Measurements from ENCODE around the gene MARCKSL1. TPM values are rescaled to one million over a fixed set of nuclear protein-coding genes. Genes with fewer than 3 reads are reported as not detected.

Gene MARCKSL1
- total and polyA plus RNA-seq, 2 of the 13 experiments (the other 11 are each of a cell fraction or from before 2014, with no cell fraction given): 81.9 to 155 TPM

DNA sequence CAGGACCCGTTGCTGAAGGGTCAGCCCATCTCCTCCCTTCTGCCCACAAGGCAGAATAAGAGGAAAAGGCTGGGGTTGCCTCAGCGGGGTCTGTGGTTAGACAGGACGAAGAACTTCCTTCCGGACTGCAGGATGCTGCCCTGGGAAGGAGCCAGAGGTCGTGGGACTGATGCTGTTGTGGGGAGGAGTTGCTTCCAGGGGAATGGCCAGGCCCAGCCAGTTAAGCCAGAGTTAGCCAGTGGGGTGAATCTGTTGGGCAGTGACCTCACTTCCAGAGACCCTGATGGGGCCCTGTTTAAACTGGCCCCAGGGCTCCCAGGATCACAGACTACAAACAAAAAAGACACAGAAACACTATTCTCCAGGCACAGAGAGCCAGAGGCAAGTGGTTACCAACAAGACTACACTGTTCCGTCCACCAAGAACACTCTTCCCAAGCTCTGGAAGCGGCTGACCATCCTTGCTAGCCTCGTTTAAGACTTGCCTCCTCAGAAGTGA, 13.2 kb upstream of the MARCKSL1 start (continued):
- no peak for TF ChIP-seq ZNF251 (CRISPR knock-in tag; IDR thresholded peaks at IDR 0.05)
- TF ChIP-seq RXRA (CRISPR knock-in tag; IDR thresholded peaks at IDR 0.05): peak; percentile 16; the same call in 1 of the 2 replicates
- peak; percentile 45; the same call in 1 of the 2 replicates for TF ChIP-seq ZFY (CRISPR knock-in tag; IDR thresholded peaks at IDR 0.05)
- TF ChIP-seq HDAC2 (CRISPR knock-in tag; IDR thresholded peaks at IDR 0.05): peak; percentile 45; the same call in 1 of the 2 replicates
- peak; percentile 67; the same call in 1 of the 2 replicates for TF ChIP-seq ETV5 (CRISPR knock-in tag; IDR thresholded peaks at IDR 0.05; ENCODE audit: borderline replicate concordance)
- TF ChIP-seq, protein P1, sequence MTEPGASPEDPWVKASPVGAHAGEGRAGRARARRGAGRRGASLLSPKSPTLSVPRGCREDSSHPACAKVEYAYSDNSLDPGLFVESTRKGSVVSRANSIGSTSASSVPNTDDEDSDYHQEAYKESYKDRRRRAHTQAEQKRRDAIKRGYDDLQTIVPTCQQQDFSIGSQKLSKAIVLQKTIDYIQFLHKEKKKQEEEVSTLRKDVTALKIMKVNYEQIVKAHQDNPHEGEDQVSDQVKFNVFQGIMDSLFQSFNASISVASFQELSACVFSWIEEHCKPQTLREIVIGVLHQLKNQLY (CRISPR knock-in tag; IDR thresholded peaks at IDR 0.05): no peak
- peak; percentile 86 for TF ChIP-seq ZNF121 (CRISPR knock-in tag; IDR thresholded peaks at IDR 0.05)
- TF ChIP-seq, protein P2, sequence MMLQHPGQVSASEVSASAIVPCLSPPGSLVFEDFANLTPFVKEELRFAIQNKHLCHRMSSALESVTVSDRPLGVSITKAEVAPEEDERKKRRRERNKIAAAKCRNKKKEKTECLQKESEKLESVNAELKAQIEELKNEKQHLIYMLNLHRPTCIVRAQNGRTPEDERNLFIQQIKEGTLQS (CRISPR knock-in tag; IDR thresholded peaks at IDR 0.05): peak; percentile 30; the same call in 1 of the 2 replicates
- TF ChIP-seq IKZF1 (IDR thresholded peaks at IDR 0.05): no peak
- TF ChIP-seq ZBTB38 (CRISPR knock-in tag; IDR thresholded peaks at IDR 0.05): peak; percentile 49; the same call in 1 of the 2 replicates
- TF ChIP-seq, protein P3, sequence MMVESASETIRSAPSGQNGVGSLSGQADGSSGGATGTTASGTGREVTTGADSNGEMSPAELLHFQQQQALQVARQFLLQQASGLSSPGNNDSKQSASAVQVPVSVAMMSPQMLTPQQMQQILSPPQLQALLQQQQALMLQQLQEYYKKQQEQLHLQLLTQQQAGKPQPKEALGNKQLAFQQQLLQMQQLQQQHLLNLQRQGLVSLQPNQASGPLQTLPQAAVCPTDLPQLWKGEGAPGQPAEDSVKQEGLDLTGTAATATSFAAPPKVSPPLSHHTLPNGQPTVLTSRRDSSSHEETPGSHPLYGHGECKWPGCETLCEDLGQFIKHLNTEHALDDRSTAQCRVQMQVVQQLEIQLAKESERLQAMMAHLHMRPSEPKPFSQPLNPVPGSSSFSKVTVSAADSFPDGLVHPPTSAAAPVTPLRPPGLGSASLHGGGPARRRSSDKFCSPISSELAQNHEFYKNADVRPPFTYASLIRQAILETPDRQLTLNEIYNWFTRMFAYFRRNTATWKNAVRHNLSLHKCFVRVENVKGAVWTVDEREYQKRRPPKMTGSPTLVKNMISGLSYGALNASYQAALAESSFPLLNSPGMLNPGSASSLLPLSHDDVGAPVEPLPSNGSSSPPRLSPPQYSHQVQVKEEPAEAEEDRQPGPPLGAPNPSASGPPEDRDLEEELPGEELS (CRISPR knock-in tag; IDR thresholded peaks at IDR 0.05): no peak
- TF ChIP-seq SETDB1 (CRISPR knock-in tag; IDR thresholded peaks at IDR 0.05; ENCODE audit: borderline replicate concordance): no peak
- no peak for TF ChIP-seq ISL2 (CRISPR knock-in tag; IDR thresholded peaks at IDR 0.05)
- peak; percentile 90 for TF ChIP-seq ZMYM3 (CRISPR knock-in tag; IDR thresholded peaks at IDR 0.05)
- TF ChIP-seq SOX13 (IDR thresholded peaks at IDR 0.05): no peak
- TF ChIP-seq SOX13 (CRISPR knock-in tag; conservative IDR thresholded peaks at IDR 0.05 in 1 of 2, IDR thresholded peaks at IDR 0.05 in 1 of 2): peak in 1 of 2 experiments; percentile 7; a peak in 1 of 4 replicates
- no peak for TF ChIP-seq SIN3A (IDR thresholded peaks at IDR 0.05; ENCODE audit: borderline replicate concordance, low read depth, low read length)
- TF ChIP-seq, protein P4, sequence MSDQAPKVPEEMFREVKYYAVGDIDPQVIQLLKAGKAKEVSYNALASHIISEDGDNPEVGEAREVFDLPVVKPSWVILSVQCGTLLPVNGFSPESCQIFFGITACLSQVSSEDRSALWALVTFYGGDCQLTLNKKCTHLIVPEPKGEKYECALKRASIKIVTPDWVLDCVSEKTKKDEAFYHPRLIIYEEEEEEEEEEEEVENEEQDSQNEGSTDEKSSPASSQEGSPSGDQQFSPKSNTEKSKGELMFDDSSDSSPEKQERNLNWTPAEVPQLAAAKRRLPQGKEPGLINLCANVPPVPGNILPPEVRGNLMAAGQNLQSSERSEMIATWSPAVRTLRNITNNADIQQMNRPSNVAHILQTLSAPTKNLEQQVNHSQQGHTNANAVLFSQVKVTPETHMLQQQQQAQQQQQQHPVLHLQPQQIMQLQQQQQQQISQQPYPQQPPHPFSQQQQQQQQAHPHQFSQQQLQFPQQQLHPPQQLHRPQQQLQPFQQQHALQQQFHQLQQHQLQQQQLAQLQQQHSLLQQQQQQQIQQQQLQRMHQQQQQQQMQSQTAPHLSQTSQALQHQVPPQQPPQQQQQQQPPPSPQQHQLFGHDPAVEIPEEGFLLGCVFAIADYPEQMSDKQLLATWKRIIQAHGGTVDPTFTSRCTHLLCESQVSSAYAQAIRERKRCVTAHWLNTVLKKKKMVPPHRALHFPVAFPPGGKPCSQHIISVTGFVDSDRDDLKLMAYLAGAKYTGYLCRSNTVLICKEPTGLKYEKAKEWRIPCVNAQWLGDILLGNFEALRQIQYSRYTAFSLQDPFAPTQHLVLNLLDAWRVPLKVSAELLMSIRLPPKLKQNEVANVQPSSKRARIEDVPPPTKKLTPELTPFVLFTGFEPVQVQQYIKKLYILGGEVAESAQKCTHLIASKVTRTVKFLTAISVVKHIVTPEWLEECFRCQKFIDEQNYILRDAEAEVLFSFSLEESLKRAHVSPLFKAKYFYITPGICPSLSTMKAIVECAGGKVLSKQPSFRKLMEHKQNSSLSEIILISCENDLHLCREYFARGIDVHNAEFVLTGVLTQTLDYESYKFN (CRISPR knock-in tag; conservative IDR thresholded peaks at IDR 0.05): peak; percentile 63
- peak; percentile 51; the same call in 1 of the 2 replicates for TF ChIP-seq MYC (CRISPR knock-in tag; IDR thresholded peaks at IDR 0.05; ENCODE audit: borderline replicate concordance)
- TF ChIP-seq SPEN (CRISPR knock-in tag; IDR thresholded peaks at IDR 0.05; ENCODE audit: low read depth): 0 out of 2 replicates have a peak, but pooled peaks have one; percentile 18
- 0 out of 2 replicates have a peak, but pooled peaks have one; percentile 21 for TF ChIP-seq KDM2A (CRISPR knock-in tag; IDR thresholded peaks at IDR 0.05; ENCODE audit: borderline replicate concordance, low read depth)
- TF ChIP-seq HDAC1 (CRISPR knock-in tag; IDR thresholded peaks at IDR 0.05): peak; percentile 52
- TF ChIP-seq, protein P5, sequence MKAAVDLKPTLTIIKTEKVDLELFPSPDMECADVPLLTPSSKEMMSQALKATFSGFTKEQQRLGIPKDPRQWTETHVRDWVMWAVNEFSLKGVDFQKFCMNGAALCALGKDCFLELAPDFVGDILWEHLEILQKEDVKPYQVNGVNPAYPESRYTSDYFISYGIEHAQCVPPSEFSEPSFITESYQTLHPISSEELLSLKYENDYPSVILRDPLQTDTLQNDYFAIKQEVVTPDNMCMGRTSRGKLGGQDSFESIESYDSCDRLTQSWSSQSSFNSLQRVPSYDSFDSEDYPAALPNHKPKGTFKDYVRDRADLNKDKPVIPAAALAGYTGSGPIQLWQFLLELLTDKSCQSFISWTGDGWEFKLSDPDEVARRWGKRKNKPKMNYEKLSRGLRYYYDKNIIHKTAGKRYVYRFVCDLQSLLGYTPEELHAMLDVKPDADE (CRISPR knock-in tag; IDR thresholded peaks at IDR 0.05): no peak
- peak; percentile 33; the same call in 1 of the 2 replicates for TF ChIP-seq RCOR2 (CRISPR knock-in tag; IDR thresholded peaks at IDR 0.05)

All from HepG2 (cell line).